HCT116 (cell line): Measurements from ENCODE around the gene UMOD. TPM values are rescaled to one million over a fixed set of nuclear protein-coding genes. Genes with fewer than 3 reads are reported as not detected.

Experiments
- ATAC-seq: fragments of 200-7000 bp; cut with Tn5 transposase; 2 replicates; pipeline ENCODE4 v1.9.1; 2020; ENCODE audit warnings: mild to moderate bottlenecking, moderate library complexity
- BruUV-seq: library from RNA; stranded (reverse); fragments of 400-500 nt; replicated peaks from 2 replicates; lab custom pipeline; 2021; lab: Mats Ljungman, UMichigan
- CTCF ChIA-PET: fragments of 300-600 bp; sonication (Branson Sonifier 250); formaldehyde crosslinking; loops from one replicate; lab custom pipeline; 2021; ENCODE audit warnings: antibody characterized with exemption; lab: Charles Lee
- POLR2A ChIA-PET: fragments of 300-600, 350-600 bp; sonication (Branson Sonifier 250); formaldehyde crosslinking; loops from one replicate; lab custom pipeline; 2021; ENCODE audit warnings: antibody characterized with exemption; lab: Charles Lee
- RAD21 ChIA-PET, 2 experiments: fragments of 300-600 bp; sonication (Branson Sonifier 250); formaldehyde crosslinking; loops; one replicate each; lab custom pipeline; 2023; ENCODE audit warnings: low total read pairs in 2 of 2; ENCODE audit not compliant: uncharacterized antibody in 2 of 2, unreplicated experiment in 2 of 2, low non-redundant PET in 1 of 2; lab: Charles Lee
- DNase-seq: peaks from one replicate; pipeline ENCODE4 v3.0.0-alpha.2; 2010; ENCODE audit warnings: low read depth, low spot score
- H2AFZ ChIP-seq: fragments of 200-600 bp; shearing (Covaris generic), sonication (generic); 2 replicates; pipeline ENCODE4 v1.6.1; 2017; ENCODE audit warnings: low read depth, mixed run types, mixed read lengths, antibody characterized with exemption, low read length; ENCODE audit not compliant: poor library complexity, severe bottlenecking
- H3K27ac ChIP-seq: 2 replicates; pipeline ENCODE4 v1.5.1; 2012; ENCODE audit warnings: low read depth, low read length
- H3K27me3 ChIP-seq: fragments of 200-600 bp; sonication (generic); 2 replicates; pipeline ENCODE4 v1.6.1; 2016; ENCODE audit warnings: mixed run types, low read length, mixed read lengths; ENCODE audit not compliant: insufficient read depth
- H3K36me3 ChIP-seq, 2 experiments: fragments of 200-500 bp in 1 of 2; fragments of 200-600 bp in 1 of 2; sonication (Bioruptor generic) in 1 of 2; sonication (generic) in 1 of 2; 2 replicates each; pipeline versions ENCODE4 v1.5.1 to v1.6.1; 2014 to 2016; ENCODE audit warnings: low read length in 2 of 2, inconsistent platforms in 1 of 2, mixed read lengths in 1 of 2, mixed run types in 1 of 2; ENCODE audit not compliant: insufficient read depth in 2 of 2, control insufficient read depth in 1 of 2
- H3K4me1 ChIP-seq, 2 experiments: fragments of 200-600 bp in 1 of 2; sonication (generic) in 1 of 2; 2 replicates each; pipeline versions ENCODE4 v1.5.1 to v1.6.1; 2012 to 2017; ENCODE audit warnings: low read length in 2 of 2, inconsistent platforms in 1 of 2, mild to moderate bottlenecking in 1 of 2, mixed read lengths in 1 of 2, mixed run types in 1 of 2, moderate library complexity in 1 of 2; ENCODE audit not compliant: insufficient read depth in 2 of 2, control insufficient read depth in 1 of 2
- H3K4me2 ChIP-seq: fragments of 200-600 bp; sonication (generic); 2 replicates; pipeline ENCODE4 v1.6.1; 2017; ENCODE audit warnings: mixed run types, low read length, mixed read lengths
- H3K4me3 ChIP-seq, 2 experiments: fragments of 200-600 bp in 1 of 2; sonication (generic) in 1 of 2; replicated peaks in 1 of 2; 2 replicates each; pipeline ENCODE4 v1.5.1; 2011 to 2016; ENCODE audit warnings: low read length in 2 of 2, control low read depth in 1 of 2, low read depth in 1 of 2, mild to moderate bottlenecking in 1 of 2, mixed read lengths in 1 of 2, mixed run types in 1 of 2
- H3K79me2 ChIP-seq: fragments of 200-600 bp; sonication (generic); 2 replicates; pipeline ENCODE4 v1.6.1; 2017; ENCODE audit warnings: mild to moderate bottlenecking, mixed run types, low read length, moderate library complexity, mixed read lengths; ENCODE audit not compliant: insufficient read depth
- H3K9ac ChIP-seq: fragments of 200-600 bp; sonication (generic); 2 replicates; pipeline ENCODE4 v1.6.1; 2016; ENCODE audit warnings: low read length, mixed read lengths
- H3K9me2 ChIP-seq: fragments of 200-600 bp; sonication (generic), shearing (Covaris generic); 2 replicates; pipeline ENCODE4 v1.6.1; 2017; ENCODE audit warnings: mixed run types, mild to moderate bottlenecking, moderate library complexity; ENCODE audit not compliant: insufficient read depth
- H3K9me3 ChIP-seq, 2 experiments: fragments of 200-500 bp in 1 of 2; fragments of 200-600 bp in 1 of 2; sonication (Bioruptor generic) in 1 of 2; sonication (generic) in 1 of 2; 2 replicates each; pipeline ENCODE4 v1.6.1; 2014 to 2017; ENCODE audit warnings: low read length in 2 of 2, mixed read lengths in 2 of 2, inconsistent platforms in 1 of 2, low read depth in 1 of 2, mild to moderate bottlenecking in 1 of 2, mixed run types in 1 of 2, moderate library complexity in 1 of 2; ENCODE audit not compliant: control insufficient read depth in 1 of 2, insufficient read depth in 1 of 2
- H4K20me1 ChIP-seq: fragments of 200-600 bp; sonication (generic), shearing (Covaris generic); 2 replicates; pipeline ENCODE4 v1.6.1; 2017; ENCODE audit warnings: mixed run types, mild to moderate bottlenecking, moderate library complexity; ENCODE audit not compliant: insufficient read depth
- CBX3 ChIP-seq: IDR thresholded peaks from 2 replicates; pipeline ENCODE4 v1.6.1; 2012; ENCODE audit warnings: low read depth
- CEBPB ChIP-seq: IDR thresholded peaks from 2 replicates; pipeline ENCODE4 v1.6.1; 2012; ENCODE audit warnings: low read depth
- EGR1 ChIP-seq: IDR thresholded peaks from 2 replicates; pipeline ENCODE4 v1.6.1; 2012; ENCODE audit warnings: low read depth
- ELF1 ChIP-seq: IDR thresholded peaks from 2 replicates; pipeline ENCODE4 v1.6.1; 2012; ENCODE audit warnings: low read depth, borderline replicate concordance
- EZH2 ChIP-seq: fragments of 200-600 bp; sonication (generic); IDR thresholded peaks from 2 replicates; pipeline ENCODE4 v1.6.1; 2017; ENCODE audit warnings: antibody characterized with exemption, mixed run types
- EZH2phosphoT487 ChIP-seq: fragments of 200-600 bp; IDR thresholded peaks from 2 replicates; pipeline ENCODE4 v1.6.1; 2018; ENCODE audit warnings: antibody characterized with exemption, borderline replicate concordance
- FOSL1 ChIP-seq: IDR thresholded peaks from 2 replicates; pipeline ENCODE4 v1.6.1; 2012; ENCODE audit warnings: low read depth
- POLR2AphosphoS5 ChIP-seq: IDR thresholded peaks from 2 replicates; pipeline ENCODE4 v1.6.1; 2011; ENCODE audit warnings: mild to moderate bottlenecking, low read depth, low read length, moderate library complexity
- SP1 ChIP-seq: IDR thresholded peaks from 2 replicates; pipeline ENCODE4 v1.6.1; 2012; ENCODE audit warnings: low read depth
- SRF ChIP-seq: IDR thresholded peaks from 2 replicates; pipeline ENCODE4 v1.6.1; 2012; ENCODE audit warnings: low read depth
- TCF7L2 ChIP-seq: IDR thresholded peaks from 2 replicates; pipeline ENCODE4 v1.7.0; 2011; ENCODE audit warnings: borderline replicate concordance, inconsistent platforms; ENCODE audit not compliant: insufficient read depth, insufficient read length; ENCODE audit errors: extremely low read depth
- YY1 ChIP-seq: IDR thresholded peaks from 2 replicates; pipeline ENCODE4 v1.6.1; 2011; ENCODE audit warnings: low read length, low read depth, moderate library complexity, mild to moderate bottlenecking; ENCODE audit not compliant: insufficient replicate concordance; ENCODE audit errors: extremely low read depth
- ZFX ChIP-seq: fragments of 450-650 bp; IDR thresholded peaks from 2 replicates; pipeline ENCODE4 v1.6.1; 2017
- ZNF274 ChIP-seq: fragments of 200-500 bp; sonication (Bioruptor generic); IDR thresholded peaks from 2 replicates; pipeline ENCODE4 v1.6.1; 2014; ENCODE audit warnings: mild to moderate bottlenecking, low read depth, low read length, inconsistent platforms
- intact Hi-C: fragments of 100-400 bp; cut with micrococcal nuclease; formaldehyde crosslinking; loops from 2 replicates; pipeline ENCODE4 v1.10.0; 2022
- total RNA-seq: library from RNA; stranded (reverse); gene quantifications from one replicate; pipeline ENCODE4 v1.2.1, GENCODE V29; 2021; ENCODE audit not compliant: unreplicated experiment
- TF ChIP-seq, protein P1 (sequence below): IDR thresholded peaks from 2 replicates; pipeline ENCODE4 v1.6.1; 2012
- TF ChIP-seq, protein P2 (sequence below): IDR thresholded peaks from 2 replicates; pipeline ENCODE4 v1.6.1; 2012; ENCODE audit warnings: low read depth

The UMOD gene
- total RNA-seq, 1 experiment from 2014 or later: not detected

DNA sequence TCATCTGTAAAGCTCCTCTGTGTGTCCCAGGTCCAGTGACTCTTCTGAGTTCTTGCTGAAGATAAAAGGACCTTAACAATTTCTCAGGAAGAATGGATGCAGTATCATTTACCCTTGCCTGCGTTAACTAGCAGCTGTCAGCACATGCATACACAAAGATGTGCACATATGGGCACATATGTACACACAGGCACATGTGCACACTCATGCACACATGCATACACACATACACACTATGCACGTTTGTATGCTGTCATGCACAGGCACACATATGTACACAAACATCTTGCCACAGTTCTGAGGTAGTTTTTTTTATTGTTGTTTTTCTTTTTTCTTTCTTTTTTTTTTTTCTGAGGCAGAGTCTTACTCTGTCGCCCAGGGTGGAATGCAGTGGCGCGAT lies 50.1 kb downstream of the UMOD start (continued):
- no peak for TF ChIP-seq YY1
- TF ChIP-seq, all 23 proteins: peak for 0

DNA sequence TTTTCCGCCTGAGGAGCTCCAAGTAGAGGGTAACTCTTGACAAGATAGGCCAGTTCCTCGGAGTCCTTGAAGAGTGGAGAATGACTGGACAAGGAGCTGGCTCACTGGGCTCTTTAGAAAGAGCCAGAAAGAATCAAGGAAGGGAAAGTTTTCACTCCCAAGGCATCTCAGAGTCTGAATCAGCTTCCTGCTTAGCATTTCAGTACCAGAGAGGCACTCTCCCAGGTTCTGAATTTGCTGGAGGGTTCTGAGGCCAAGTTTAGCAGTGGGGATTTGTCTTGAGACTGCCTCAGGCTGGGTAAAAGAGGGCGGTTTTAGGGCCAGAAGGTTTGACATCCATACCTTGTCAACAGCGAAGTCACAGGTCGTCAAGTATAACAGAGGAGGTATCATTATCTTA lies 50.7 kb downstream of the UMOD start:
- no peaks in the 10 kb centered on the region for H3K9me3 ChIP-seq
- no peaks in the 10 kb centered on the region for H3K79me2 ChIP-seq
- H3K9me2 ChIP-seq: no peaks in the 10 kb centered on the region
- no peaks in the 10 kb centered on the region for H3K36me3 ChIP-seq
- intact Hi-C loops: loop anchor here (2.0 to 10.0 kb wide), 4 partner anchors 81 to 697 kb away; no protein-coding TSS in a partner anchor
- no peak overlapping the region for H3K27ac ChIP-seq
- no peak overlapping the region for H3K9ac ChIP-seq
- H3K4me2 ChIP-seq: no peak overlapping the region
- CTCF ChIA-PET: interaction anchor here (1.3 to 6.6 kb wide), 6 partner anchors 10 to 700 kb away, joined by 4 to 232 read pairs (median 24); no protein-coding TSS in a partner anchor
- POLR2A ChIA-PET: no interaction called here
- H3K4me3 ChIP-seq: no peak overlapping the region
- H4K20me1 ChIP-seq: no peaks in the 10 kb centered on the region
- no TSS peak for BruUV-seq
- TF ChIP-seq SP1 (no peak), ZNF274 (no peak), EZH2phosphoT487 (no peak), ZFX (no peak), EZH2 (no peak), FOSL1 (no peak), CBX3 (no peak), POLR2AphosphoS5 (no peak), TCF7L2 (no peak), SRF (no peak), ELF1 (no peak), EGR1 (no peak), YY1 (no peak), CEBPB (no peak)
- TF ChIP-seq, protein P1, sequence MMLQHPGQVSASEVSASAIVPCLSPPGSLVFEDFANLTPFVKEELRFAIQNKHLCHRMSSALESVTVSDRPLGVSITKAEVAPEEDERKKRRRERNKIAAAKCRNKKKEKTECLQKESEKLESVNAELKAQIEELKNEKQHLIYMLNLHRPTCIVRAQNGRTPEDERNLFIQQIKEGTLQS: no peak
- TF ChIP-seq, protein P2, sequence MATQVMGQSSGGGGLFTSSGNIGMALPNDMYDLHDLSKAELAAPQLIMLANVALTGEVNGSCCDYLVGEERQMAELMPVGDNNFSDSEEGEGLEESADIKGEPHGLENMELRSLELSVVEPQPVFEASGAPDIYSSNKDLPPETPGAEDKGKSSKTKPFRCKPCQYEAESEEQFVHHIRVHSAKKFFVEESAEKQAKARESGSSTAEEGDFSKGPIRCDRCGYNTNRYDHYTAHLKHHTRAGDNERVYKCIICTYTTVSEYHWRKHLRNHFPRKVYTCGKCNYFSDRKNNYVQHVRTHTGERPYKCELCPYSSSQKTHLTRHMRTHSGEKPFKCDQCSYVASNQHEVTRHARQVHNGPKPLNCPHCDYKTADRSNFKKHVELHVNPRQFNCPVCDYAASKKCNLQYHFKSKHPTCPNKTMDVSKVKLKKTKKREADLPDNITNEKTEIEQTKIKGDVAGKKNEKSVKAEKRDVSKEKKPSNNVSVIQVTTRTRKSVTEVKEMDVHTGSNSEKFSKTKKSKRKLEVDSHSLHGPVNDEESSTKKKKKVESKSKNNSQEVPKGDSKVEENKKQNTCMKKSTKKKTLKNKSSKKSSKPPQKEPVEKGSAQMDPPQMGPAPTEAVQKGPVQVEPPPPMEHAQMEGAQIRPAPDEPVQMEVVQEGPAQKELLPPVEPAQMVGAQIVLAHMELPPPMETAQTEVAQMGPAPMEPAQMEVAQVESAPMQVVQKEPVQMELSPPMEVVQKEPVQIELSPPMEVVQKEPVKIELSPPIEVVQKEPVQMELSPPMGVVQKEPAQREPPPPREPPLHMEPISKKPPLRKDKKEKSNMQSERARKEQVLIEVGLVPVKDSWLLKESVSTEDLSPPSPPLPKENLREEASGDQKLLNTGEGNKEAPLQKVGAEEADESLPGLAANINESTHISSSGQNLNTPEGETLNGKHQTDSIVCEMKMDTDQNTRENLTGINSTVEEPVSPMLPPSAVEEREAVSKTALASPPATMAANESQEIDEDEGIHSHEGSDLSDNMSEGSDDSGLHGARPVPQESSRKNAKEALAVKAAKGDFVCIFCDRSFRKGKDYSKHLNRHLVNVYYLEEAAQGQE: no peak
- no peak for ATAC-seq
- no peak overlapping the region for H2AFZ ChIP-seq
- H3K27me3 ChIP-seq: peaks cover 45% of the 10 kb centered on the region
- H3K4me1 ChIP-seq: no peaks in the 10 kb centered on the region
- RAD21 ChIA-PET: interaction anchor here (0.5 to 2.3 kb wide), 3 partner anchors 100 to 395 kb away, joined by 4 to 28 read pairs (median 4); no protein-coding TSS in a partner anchor
- DNase-seq: no peak
